IPS-15b (cell line): ENCODE data around the gene ADM2.

ENCODE experiments used
- H3K27me3 ChIP-seq: one replicate; pipeline ENCODE4 v1.6.1; 2013; ENCODE audit warnings: low read length; ENCODE audit not compliant: control insufficient read depth, insufficient read depth
- H3K36me3 ChIP-seq: one replicate; pipeline ENCODE4 v1.6.1; 2013; ENCODE audit warnings: low read length; ENCODE audit not compliant: control insufficient read depth, insufficient read depth
- H3K4me1 ChIP-seq: one replicate; pipeline ENCODE4 v1.6.1; 2013; ENCODE audit warnings: mild to moderate bottlenecking, low read length; ENCODE audit not compliant: control insufficient read depth, insufficient read depth
- H3K4me3 ChIP-seq: one replicate; pipeline ENCODE4 v1.5.1; 2013; ENCODE audit warnings: low read depth, low read length
- H3K9ac ChIP-seq: one replicate; pipeline ENCODE4 v1.6.1; 2013; ENCODE audit warnings: low read depth, mild to moderate bottlenecking, low read length
- H3K9me3 ChIP-seq: one replicate; pipeline ENCODE4 v1.6.1; 2013; ENCODE audit warnings: mild to moderate bottlenecking, low read length; ENCODE audit not compliant: control insufficient read depth, insufficient read depth

The ADM2 gene

DNA sequence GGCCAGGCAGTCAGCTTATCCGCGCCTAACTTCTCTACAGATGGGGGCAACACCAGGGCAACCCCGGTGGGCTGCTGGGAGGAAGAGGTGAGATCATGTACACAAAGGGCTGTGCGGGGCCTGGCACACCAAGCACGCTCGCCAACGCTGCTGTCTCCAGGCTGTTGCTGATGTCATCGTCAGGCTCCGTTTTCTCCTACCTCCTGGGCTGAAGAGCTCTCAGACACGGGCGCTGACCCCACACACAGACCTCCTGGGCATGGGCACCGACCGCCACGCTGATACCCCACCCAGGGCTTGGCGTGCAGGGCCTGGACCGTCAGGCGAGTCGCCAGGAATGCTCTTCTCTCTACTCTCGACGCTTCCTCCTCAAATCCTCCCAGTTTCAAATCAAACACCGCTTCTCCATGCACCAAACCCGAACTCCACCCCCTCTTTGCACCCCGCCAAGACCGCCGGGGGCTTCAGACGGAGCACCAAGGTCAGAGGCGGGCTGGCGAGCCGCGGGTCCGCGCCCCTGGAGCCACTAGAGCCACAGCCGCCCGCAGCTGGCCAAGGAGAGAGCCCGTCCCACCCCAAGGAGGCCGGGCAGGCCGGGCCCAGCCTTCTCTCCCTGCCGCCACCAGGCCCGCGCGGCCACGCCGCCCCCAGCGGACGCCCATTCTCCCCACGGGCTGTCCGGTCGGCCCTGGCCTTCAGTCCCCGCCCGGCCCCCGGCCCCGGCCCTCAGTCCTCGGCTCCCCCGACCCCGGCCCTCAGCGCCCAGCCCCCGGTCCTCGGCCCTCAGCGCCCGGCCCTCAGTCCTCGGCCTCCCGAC, 7.3 kb upstream of the ADM2 start:
- Histone ChIP-seq H3K9me3 (no peaks in the 10 kb centered on the region), H3K4me1 (peaks cover 12% of the 10 kb centered on the region), H3K4me3 (peak overlapping the region; percentile 60), H3K36me3 (peaks cover 14% of the 10 kb centered on the region), H3K27me3 (no peaks in the 10 kb centered on the region), H3K9ac (peak overlapping the region; percentile 41)

GRCh38 chr22:50474710-50475651, 6.4 kb upstream of the ADM2 start, which contains the start of gene SBF1:
TSS of gene SBF1 (minus strand) at chr22:50475035. CDS start at chr22:50474840, 195 bp downstream.
- H3K9me3 ChIP-seq, result no peaks in the 10 kb centered on the region
- H3K4me3 ChIP-seq, result peak within 1 kb of the TSS; percentile 60
- H3K36me3 ChIP-seq, result peaks cover 14% of the 10 kb centered on the region
- H3K4me1 ChIP-seq, result peaks cover 8% of the 10 kb centered on the region
- H3K9ac ChIP-seq, result peak within 1 kb of the TSS; percentile 54
- peaks cover 3% of the 10 kb centered on the region for H3K27me3 ChIP-seq

DNA sequence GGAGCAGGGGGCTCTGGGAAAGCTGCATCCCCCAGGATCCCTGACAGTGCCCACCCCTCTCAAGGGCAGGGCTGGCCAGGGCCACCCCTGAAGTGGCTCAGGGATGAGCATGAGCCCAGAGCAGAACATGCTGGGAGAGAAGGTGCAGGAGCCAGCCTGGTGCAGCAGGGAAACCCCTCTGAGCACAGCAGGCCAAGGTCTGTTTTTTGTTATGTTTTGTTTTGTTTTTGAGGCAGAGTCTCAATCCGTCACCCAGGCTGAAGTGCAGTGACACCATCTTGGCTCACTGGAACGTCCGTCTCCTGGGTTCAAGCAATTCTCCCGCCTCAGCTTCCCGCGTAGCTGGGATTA, 5.7 kb upstream of the ADM2 start:
- Histone ChIP-seq H3K9me3 (no peaks in the 10 kb centered on the region), H3K36me3 (peaks cover 14% of the 10 kb centered on the region), H3K4me1 (peaks cover 4% of the 10 kb centered on the region), H3K9ac (no peak overlapping the region), H3K4me3 (no peak overlapping the region), H3K27me3 (peaks cover 10% of the 10 kb centered on the region)

DNA sequence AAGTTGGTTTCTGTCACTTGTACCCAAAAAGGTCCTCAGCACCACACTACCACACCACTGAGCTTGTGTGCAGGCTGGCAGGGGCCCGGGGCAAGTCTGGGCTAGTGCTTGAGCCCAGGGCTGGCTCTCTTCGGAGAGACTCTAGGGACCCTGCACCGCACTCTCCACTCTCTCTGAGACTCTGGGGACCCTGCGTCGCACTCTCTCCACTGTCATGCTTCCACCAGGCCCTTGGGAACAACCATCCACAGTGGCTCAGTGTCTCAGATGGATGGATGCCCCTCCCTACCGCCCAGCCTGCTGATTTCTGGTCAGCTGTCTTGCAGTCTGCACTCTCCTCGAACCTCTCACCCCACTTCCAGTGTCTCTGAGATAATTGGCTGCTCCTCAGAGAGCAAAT, 4.5 kb upstream of the ADM2 start:
- H3K4me3 ChIP-seq, result no peak overlapping the region
- H3K9me3 ChIP-seq, result no peaks in the 10 kb centered on the region
- peaks cover 10% of the 10 kb centered on the region for H3K27me3 ChIP-seq
- H3K4me1 ChIP-seq, result peaks cover 4% of the 10 kb centered on the region
- no peak overlapping the region for H3K9ac ChIP-seq
- peaks cover 6% of the 10 kb centered on the region for H3K36me3 ChIP-seq

DNA sequence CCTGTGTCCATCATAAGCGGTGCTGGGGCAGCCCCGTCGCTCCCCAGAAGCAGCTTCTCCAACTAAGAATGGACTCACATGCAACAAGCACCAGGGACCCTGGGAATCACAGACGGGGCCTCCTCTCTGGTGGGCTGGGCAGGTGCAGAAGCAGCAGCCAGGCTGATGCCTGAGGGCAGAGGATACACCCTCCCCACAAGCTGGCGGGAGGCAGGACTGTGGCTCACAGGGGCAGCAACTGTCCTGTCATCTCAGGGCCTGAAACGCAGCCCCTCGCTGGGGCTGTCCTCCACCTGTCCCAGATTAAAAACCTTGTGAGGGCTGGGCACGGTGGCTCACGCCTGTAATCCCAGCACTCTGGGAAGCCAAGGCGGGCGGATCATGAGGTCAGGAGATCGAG, 3.4 kb upstream of the ADM2 start:
- peaks cover 10% of the 10 kb centered on the region for H3K27me3 ChIP-seq
- no peaks in the 10 kb centered on the region for H3K9me3 ChIP-seq
- no peak overlapping the region for H3K4me3 ChIP-seq
- peaks cover under 1% of the 10 kb centered on the region for H3K36me3 ChIP-seq
- peaks cover 4% of the 10 kb centered on the region for H3K4me1 ChIP-seq
- H3K9ac ChIP-seq, result no peak overlapping the region

- Histone ChIP-seq H3K4me1 (no peaks in the 10 kb centered on the region), H3K9me3 (no peaks in the 10 kb centered on the region), H3K27me3 (peaks cover 10% of the 10 kb centered on the region), H3K36me3 (no peaks in the 10 kb centered on the region), H3K9ac (no peak overlapping the region), H3K4me3 (no peak overlapping the region)
Observed at GRCh38 chr22:50479721-50480120, 1.6 kb upstream of the ADM2 start.

- H3K4me3 ChIP-seq, result peak overlapping the region; percentile 60
Observed at GRCh38 chr22:50481045-50481439, 301 bp upstream of the ADM2 start.

DNA sequence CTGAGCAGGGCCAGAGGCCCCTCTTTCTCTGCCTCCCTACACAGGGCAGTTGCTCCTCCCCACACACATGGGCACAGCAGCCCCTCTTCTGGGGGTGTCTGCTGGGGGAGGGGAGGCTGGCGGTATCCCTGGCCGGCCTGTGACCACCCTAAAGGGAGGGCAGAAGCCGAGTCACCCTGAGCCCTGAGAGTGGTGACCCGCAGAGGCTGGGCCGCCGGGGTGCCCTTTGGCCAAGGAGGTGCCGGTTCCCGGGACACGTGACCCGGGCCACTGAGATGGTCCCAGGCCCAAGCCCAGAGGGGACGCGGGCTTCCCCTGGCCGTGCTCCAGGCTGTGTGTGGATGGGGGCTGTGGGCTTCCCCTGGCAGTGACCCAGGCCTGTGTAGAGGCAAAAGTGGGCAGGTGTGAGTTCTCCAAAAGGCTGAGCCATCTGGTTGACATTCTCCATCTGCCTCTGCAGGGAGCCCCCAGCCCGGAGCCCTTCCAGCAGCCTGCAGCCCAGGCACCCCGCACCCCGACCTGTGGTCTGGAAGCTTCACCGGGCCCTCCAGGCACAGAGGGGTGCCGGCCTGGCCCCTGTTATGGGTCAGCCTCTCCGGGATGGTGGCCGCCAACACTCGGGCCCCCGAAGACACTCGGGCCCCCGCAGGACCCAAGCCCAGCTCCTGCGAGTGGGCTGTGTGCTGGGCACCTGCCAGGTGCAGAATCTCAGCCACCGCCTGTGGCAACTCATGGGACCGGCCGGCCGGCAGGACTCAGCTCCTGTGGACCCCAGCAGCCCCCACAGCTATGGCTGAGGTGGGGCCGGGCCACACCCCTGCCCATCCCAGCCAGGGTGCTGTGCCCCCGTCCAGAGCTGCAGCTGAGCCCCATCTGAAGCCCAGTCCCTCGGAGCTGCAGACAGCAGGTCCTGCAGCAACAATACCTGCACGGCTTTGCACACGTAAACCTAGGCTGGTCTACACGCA, 1.0 kb downstream of the ADM2 start:
- H3K9ac ChIP-seq, result peak overlapping the region; percentile 47

More at GRCh38 chr22:50481045-50481439, 301 bp upstream of the ADM2 start:
- no peaks in the 10 kb centered on the region for H3K9me3 ChIP-seq
- H3K9ac ChIP-seq, result no peak overlapping the region
- no peaks in the 10 kb centered on the region for H3K36me3 ChIP-seq
- no peaks in the 10 kb centered on the region for H3K4me1 ChIP-seq
- peaks cover 10% of the 10 kb centered on the region for H3K27me3 ChIP-seq

DNA sequence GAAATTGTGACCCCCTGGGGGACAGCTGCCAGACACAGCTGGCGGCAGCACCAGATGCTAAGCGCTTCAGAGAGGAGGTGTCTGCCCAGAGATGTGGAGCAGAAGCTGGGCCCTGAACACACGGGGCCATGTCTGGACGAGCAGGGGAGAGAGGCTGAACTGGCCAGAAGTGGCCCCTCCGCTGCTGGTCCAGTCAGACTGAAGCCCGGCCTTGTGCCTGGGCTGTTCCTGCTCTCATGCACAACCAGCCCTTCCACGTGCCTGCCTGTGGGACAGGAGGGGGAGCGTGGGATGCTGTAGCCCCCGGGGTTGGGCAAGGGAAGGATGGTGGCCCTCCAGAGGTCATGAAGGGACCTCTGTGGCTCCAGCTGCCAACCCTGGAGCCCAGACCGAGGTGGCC, 1.8 kb downstream of the ADM2 start:
- Histone ChIP-seq H3K9ac (no peak overlapping the region), H3K9me3 (no peaks in the 10 kb centered on the region), H3K27me3 (peaks cover 10% of the 10 kb centered on the region), H3K4me3 (no peak overlapping the region), H3K4me1 (no peaks in the 10 kb centered on the region), H3K36me3 (no peaks in the 10 kb centered on the region)

More for the DNA sequence above, 1.0 kb downstream of the ADM2 start:
- H3K4me3 ChIP-seq, result peak overlapping the region; percentile 60
- H3K4me1 ChIP-seq, result no peaks in the 10 kb centered on the region
- no peaks in the 10 kb centered on the region for H3K36me3 ChIP-seq
- H3K27me3 ChIP-seq, result peaks cover 10% of the 10 kb centered on the region
- H3K9me3 ChIP-seq, result no peaks in the 10 kb centered on the region

- Histone ChIP-seq H3K4me1 (no peaks in the 10 kb centered on the region), H3K9ac (no peak overlapping the region), H3K9me3 (no peaks in the 10 kb centered on the region), H3K4me3 (no peak overlapping the region), H3K36me3 (no peaks in the 10 kb centered on the region), H3K27me3 (peaks cover 10% of the 10 kb centered on the region)
Observed at GRCh38 chr22:50483556-50483955, 2.2 kb downstream of the ADM2 start.
